WTC11 (cell line): ENCODE results near the gene FREM1. TPM values are rescaled to one million over a fixed set of nuclear protein-coding genes. Genes with fewer than 3 reads are reported as not detected.

Experiments used
- ATAC-seq: fragments of 200-7000 bp; cut with Tn5 transposase; 2 replicates; pipeline ENCODE4 v1.10.0; 2021; ENCODE audit warnings: mild to moderate bottlenecking, moderate library complexity
- CTCF ChIA-PET: fragments of 300-600 bp; sonication (Branson Sonifier 250); formaldehyde crosslinking; loops from one replicate; lab custom pipeline; 2021; ENCODE audit warnings: antibody characterized with exemption; lab: Charles Lee
- POLR2A ChIA-PET: fragments of 350-600 bp; sonication (Branson Sonifier 250); formaldehyde crosslinking; loops from one replicate; lab custom pipeline; 2021; ENCODE audit warnings: antibody characterized with exemption; lab: Charles Lee
- DNase-seq: peaks from one replicate; pipeline ENCODE4 v3.0.0; 2021; ENCODE audit warnings: low spot score
- H3K27ac Mint-ChIP-seq: 2 replicates; pipeline ENCODE4 v1.8.0; 2021; ENCODE audit warnings: mixed read lengths
- H3K27me3 Mint-ChIP-seq: 2 replicates; pipeline ENCODE4 v1.8.0; 2021; ENCODE audit warnings: low read depth, mild to moderate bottlenecking, moderate library complexity, mixed read lengths
- H3K36me3 Mint-ChIP-seq: 2 replicates; pipeline ENCODE4 v1.8.0; 2021; ENCODE audit warnings: mixed read lengths
- H3K4me1 Mint-ChIP-seq: 2 replicates; pipeline ENCODE4 v1.8.0; 2022; ENCODE audit warnings: mixed read lengths
- H3K4me3 Mint-ChIP-seq: 2 replicates; pipeline ENCODE4 v1.8.0; 2021; ENCODE audit warnings: mild to moderate bottlenecking, moderate library complexity, mixed read lengths
- H3K9me3 Mint-ChIP-seq: 2 replicates; pipeline ENCODE4 v1.8.0; 2021; ENCODE audit warnings: mixed read lengths
- AR ChIP-seq: fragments of 250-450 bp; sonication (Bioruptor Pico); IDR thresholded peaks from 2 replicates; pipeline ENCODE4 v1.9.0; 2021; ENCODE audit warnings: mild to moderate bottlenecking
- CREM ChIP-seq: sonication (generic); formaldehyde crosslinking; IDR thresholded peaks from 2 replicates; pipeline ENCODE4 v1.8.1; 2022; ENCODE audit warnings: mild to moderate bottlenecking, missing genetic modification reagents, moderate library complexity
- EMX1 ChIP-seq: fragments of 250-450 bp; sonication (Bioruptor Pico); IDR thresholded peaks from 2 replicates; pipeline ENCODE4 v1.8.0; 2021; ENCODE audit warnings: mild to moderate bottlenecking
- ERG ChIP-seq: fragments of 250-450 bp; sonication (Bioruptor Pico); IDR thresholded peaks from 2 replicates; pipeline ENCODE4 v1.8.0; 2021; ENCODE audit warnings: mild to moderate bottlenecking
- GTF2I ChIP-seq: fragments of 250-450 bp; sonication (Bioruptor Pico); conservative IDR thresholded peaks from 2 replicates; pipeline ENCODE4 v1.4.0; 2021; ENCODE audit warnings: mild to moderate bottlenecking
- HMGA2 ChIP-seq: fragments of 250-450 bp; sonication (Bioruptor Pico); IDR thresholded peaks from 2 replicates; pipeline ENCODE4 v1.4.0; 2021; ENCODE audit warnings: mild to moderate bottlenecking, moderate library complexity
- HMGXB4 ChIP-seq: sonication (generic); formaldehyde crosslinking; IDR thresholded peaks from 2 replicates; pipeline ENCODE4 v1.8.1; 2023; ENCODE audit warnings: mild to moderate bottlenecking, moderate library complexity, missing genetic modification reagents
- MLX ChIP-seq: sonication (generic); formaldehyde crosslinking; IDR thresholded peaks from 2 replicates; pipeline ENCODE4 v1.8.1; 2023; ENCODE audit warnings: mild to moderate bottlenecking, missing genetic modification reagents, moderate library complexity
- NR1H2 ChIP-seq: sonication (generic); formaldehyde crosslinking; IDR thresholded peaks from 2 replicates; pipeline ENCODE4 v1.9.0; 2021; ENCODE audit warnings: mild to moderate bottlenecking, moderate library complexity, missing genetic modification reagents
- OVOL2 ChIP-seq: fragments of 250-450 bp; sonication (Bioruptor Pico); IDR thresholded peaks from 2 replicates; pipeline ENCODE4 v1.9.0; 2021; ENCODE audit warnings: mild to moderate bottlenecking, borderline replicate concordance
- PRDM15 ChIP-seq: sonication (generic); formaldehyde crosslinking; IDR thresholded peaks from 2 replicates; pipeline ENCODE4 v1.8.0; 2022; ENCODE audit warnings: missing genetic modification reagents
- RORB ChIP-seq: fragments of 250-450 bp; sonication (Bioruptor Pico); IDR thresholded peaks from 2 replicates; pipeline ENCODE4 v1.9.0; 2021; ENCODE audit warnings: mild to moderate bottlenecking
- SP1 ChIP-seq: sonication (generic); formaldehyde crosslinking; conservative IDR thresholded peaks from 2 replicates; pipeline ENCODE4 v1.8.1; 2022; ENCODE audit warnings: missing genetic modification reagents
- TEAD1 ChIP-seq: sonication (generic); formaldehyde crosslinking; IDR thresholded peaks from 2 replicates; pipeline ENCODE4 v1.8.0; 2022; ENCODE audit warnings: mild to moderate bottlenecking, missing genetic modification reagents
- ZBTB43 ChIP-seq: sonication (generic); formaldehyde crosslinking; IDR thresholded peaks from 2 replicates; pipeline ENCODE4 v1.8.1; 2023; ENCODE audit warnings: mild to moderate bottlenecking, missing genetic modification reagents
- ZMAT4 ChIP-seq: fragments of 250-450 bp; sonication (Bioruptor Pico); IDR thresholded peaks from 2 replicates; pipeline ENCODE4 v1.9.0; 2021; ENCODE audit warnings: mild to moderate bottlenecking
- ZNF138 ChIP-seq: sonication (generic); formaldehyde crosslinking; conservative IDR thresholded peaks from 2 replicates; pipeline ENCODE4 v1.8.1; 2022; ENCODE audit warnings: mild to moderate bottlenecking, moderate library complexity, missing genetic modification reagents
- ZNF396 ChIP-seq: fragments of 250-450 bp; sonication (Bioruptor Pico); IDR thresholded peaks from 2 replicates; pipeline ENCODE4 v1.8.0; 2021; ENCODE audit warnings: mild to moderate bottlenecking, moderate library complexity, borderline replicate concordance
- ZNF671 ChIP-seq: fragments of 250-450 bp; sonication (Bioruptor Pico); IDR thresholded peaks from 2 replicates; pipeline ENCODE4 v1.8.0; 2021; ENCODE audit warnings: mild to moderate bottlenecking
- ZSCAN18 ChIP-seq: fragments of 250-450 bp; sonication (Bioruptor Pico); IDR thresholded peaks from 2 replicates; pipeline ENCODE4 v2.1.2; 2022; ENCODE audit warnings: mild to moderate bottlenecking, moderate library complexity
- total RNA-seq: library from RNA; stranded (reverse); gene quantifications from 3 replicates; pipeline ENCODE4 v1.2.3, GENCODE V29; 2021

Gene FREM1
- total RNA-seq, 1 experiment from 2014 or later, result 2.8 TPM

- no peak for TF ChIP-seq ZSCAN18 (CRISPR knock-in tag)
- no peak for TF ChIP-seq PRDM15 (CRISPR knock-in tag)
- no peak for TF ChIP-seq HMGXB4
- TF ChIP-seq ZNF671 (CRISPR knock-in tag), result no peak
- no peak for TF ChIP-seq RORB (CRISPR knock-in tag)
- no peak for TF ChIP-seq CREM
- TF ChIP-seq MLX, result no peak
- TF ChIP-seq NR1H2, result no peak
- TF ChIP-seq ERG (CRISPR knock-in tag), result no peak
- TF ChIP-seq, all 79 proteins: peak for 0
These were observed 71.5 kb downstream of the FREM1 start (continued) for GRCh38 chr9:14838701-14839100.

- no peak for ATAC-seq
- CTCF ChIA-PET, result interaction anchor here (1.8 kb wide), 1 partner anchor 10 kb away, joined by 6 read pairs; no protein-coding TSS in a partner anchor
- POLR2A ChIA-PET, result no interaction called here
- DNase-seq, result no peak
- H3K27me3 Mint-ChIP-seq, result no peaks in the 10 kb centered on the region
- H3K4me3 Mint-ChIP-seq, result no peak overlapping the region
- peaks cover 14% of the 10 kb centered on the region for H3K9me3 Mint-ChIP-seq
- peaks cover 9% of the 10 kb centered on the region for H3K4me1 Mint-ChIP-seq
- H3K36me3 Mint-ChIP-seq, result peaks cover 4% of the 10 kb centered on the region
- H3K27ac Mint-ChIP-seq, result no peak overlapping the region
- no peak for TF ChIP-seq EMX1 (CRISPR knock-in tag)
- no peak for TF ChIP-seq ZNF138 (CRISPR knock-in tag)
- no peak for TF ChIP-seq HMGXB4
- TF ChIP-seq TEAD1 (CRISPR knock-in tag), result no peak
- TF ChIP-seq ZNF396 (CRISPR knock-in tag), result no peak
- TF ChIP-seq HMGA2 (CRISPR knock-in tag), result no peak
- no peak for TF ChIP-seq GTF2I (CRISPR knock-in tag)
- no peak for TF ChIP-seq OVOL2 (CRISPR knock-in tag)
- no peak for TF ChIP-seq ZMAT4
- no peak for TF ChIP-seq SP1 (CRISPR knock-in tag)
- no peak for TF ChIP-seq AR (CRISPR knock-in tag)
- TF ChIP-seq ZBTB43 (CRISPR knock-in tag), result no peak
These were observed 73.3 kb downstream of the FREM1 start for GRCh38 chr9:14836885-14837284.
